Transverse colon (tissue), 4 donors: Measurements from ENCODE around the gene PVALEF. TPM values are rescaled to one million over a fixed set of nuclear protein-coding genes. Genes with fewer than 3 reads are reported as not detected.
A peak's percentile ranks its signal among the peaks of the same experiment; 100 is the strongest.

Source experiments
- DNase-seq: peaks from one replicate; pipeline ENCODE4 v3.0.0-alpha.2; 2019
- H3K27ac ChIP-seq, 4 donors: fragments of 200-600 bp; sonication (generic); 2 replicates each; pipeline ENCODE4 v1.5.1; 2016 to 2018; ENCODE audit warnings: inconsistent platforms in 4 of 4
- H3K27me3 ChIP-seq: fragments of 200-600 bp; sonication (generic); 2 replicates; pipeline ENCODE4 v1.5.1; 2017; ENCODE audit warnings: inconsistent platforms
- H3K36me3 ChIP-seq, 4 donors: fragments of 200-600 bp; sonication (generic); 2 replicates each; pipeline ENCODE4 v1.5.1; 2017 to 2019; ENCODE audit warnings: inconsistent platforms in 4 of 4
- H3K4me1 ChIP-seq, 4 donors: fragments of 200-600 bp; sonication (generic); 2 replicates each; pipeline ENCODE4 v1.5.1; 2017 to 2020; ENCODE audit warnings: inconsistent platforms in 4 of 4
- H3K4me3 ChIP-seq, 4 donors: fragments of 200-600 bp; sonication (generic); 1 replicate in 1 of 4; 2 replicates in 3 of 4; pipeline versions ENCODE4 v1.5.1 to v1.6.1; 2017 to 2019; ENCODE audit warnings: inconsistent platforms in 4 of 4
- H3K9me3 ChIP-seq, 2 donors: fragments of 200-600 bp; sonication (generic); 2 replicates each; pipeline ENCODE4 v1.5.1; 2017 to 2019; ENCODE audit warnings: inconsistent platforms in 2 of 2
- EP300 ChIP-seq: sonication (generic); formaldehyde crosslinking; IDR thresholded peaks from one replicate; pipeline ENCODE4 v1.6.1; 2017; ENCODE audit warnings: antibody characterized with exemption, low read depth
- POLR2A ChIP-seq: fragments of 450-650 bp; IDR thresholded peaks from one replicate; pipeline ENCODE4 v1.6.1; 2016; ENCODE audit warnings: antibody characterized with exemption, mild to moderate bottlenecking, moderate library complexity
- POLR2AphosphoS5 ChIP-seq, 3 donors: sonication (generic); formaldehyde crosslinking; IDR thresholded peaks; one replicate each; pipeline ENCODE4 v1.6.1; 2016; ENCODE audit warnings: antibody characterized with exemption in 3 of 3
- WGBS, 2 donors: methylation state at CpG; one replicate each; pipeline ENCODE4 v1.1.5; 2018; ENCODE audit warnings: low coverage in 1 of 2; 5-methylcytosine and 5-hydroxymethylcytosine counted together
- in situ Hi-C, 4 donors: fragments of 200-750 bp; cut with MboI; loops; one replicate each; pipeline versions ENCODE4 v1.15.0 to v1.15.1; 2017; ENCODE audit warnings: low sequenced_read_pairs in 3 of 4, low pct_ligation_motif_present in 1 of 4, low pct_unique_long_range_greater_than_20kb in 1 of 4
- intact Hi-C: fragments of 100-400 bp; cut with DNase I; formaldehyde crosslinking; loops from one replicate; pipeline ENCODE4 v1.15.1; 2023; ENCODE audit warnings: low total_unique reads
- total RNA-seq, 4 donors: library from RNA; depleted of rRNA; stranded (reverse); fragments of >200 nt; gene quantifications; one replicate each; pipeline ENCODE4 v1.1.0, GENCODE V29; 2016
- TF ChIP-seq, protein P1 (sequence below), 5 experiments: fragments of 200-600 bp in 3 of 5; fragments of 450-650 bp in 2 of 5; sonication (generic) in 3 of 5; IDR thresholded peaks; 1 replicate in 2 of 5; 2 replicates in 3 of 5; pipeline ENCODE4 v1.5.1; 2016 to 2017; ENCODE audit warnings: antibody characterized with exemption in 5 of 5, inconsistent platforms in 3 of 5, mild to moderate bottlenecking in 2 of 5, moderate library complexity in 1 of 5

PVALEF gene
- total RNA-seq, 4 donors from 2014 or later = not detected

DNA sequence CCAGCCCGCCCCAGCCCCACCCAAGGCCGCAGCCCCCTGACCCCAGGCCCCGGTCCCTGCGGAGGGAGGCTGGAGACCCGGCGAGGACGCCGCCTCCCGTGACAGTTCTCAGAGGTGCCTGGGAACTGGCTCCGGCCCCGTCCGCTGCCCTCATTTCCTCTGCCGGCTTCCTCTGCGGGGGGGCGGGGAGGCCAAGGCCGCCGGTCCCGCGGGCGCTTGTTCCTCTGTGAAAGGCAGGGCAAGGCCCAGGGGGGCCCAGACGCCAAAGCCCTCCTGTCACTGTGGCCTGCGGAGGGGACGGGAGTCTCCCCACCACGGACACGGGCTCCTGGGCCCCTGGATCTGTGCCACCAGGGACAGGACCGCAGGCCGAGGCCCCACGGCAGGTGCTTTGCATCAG lies 5.0 kb upstream of the PVALEF start:
- DNase-seq = peak; percentile 41
- peak overlapping the region in 2 of 4 donors; percentile 17 to 41 for H3K4me3 ChIP-seq
- intact Hi-C loops (no loop called here), in situ Hi-C loops (no loop called here)
- H3K27me3 ChIP-seq = peaks cover 29% of the 10 kb centered on the region
- TF ChIP-seq POLR2A (no peak), EP300 (no peak), POLR2AphosphoS5 (IDR thresholded peaks at IDR 0.05) (no peak)
- TF ChIP-seq, protein P1, sequence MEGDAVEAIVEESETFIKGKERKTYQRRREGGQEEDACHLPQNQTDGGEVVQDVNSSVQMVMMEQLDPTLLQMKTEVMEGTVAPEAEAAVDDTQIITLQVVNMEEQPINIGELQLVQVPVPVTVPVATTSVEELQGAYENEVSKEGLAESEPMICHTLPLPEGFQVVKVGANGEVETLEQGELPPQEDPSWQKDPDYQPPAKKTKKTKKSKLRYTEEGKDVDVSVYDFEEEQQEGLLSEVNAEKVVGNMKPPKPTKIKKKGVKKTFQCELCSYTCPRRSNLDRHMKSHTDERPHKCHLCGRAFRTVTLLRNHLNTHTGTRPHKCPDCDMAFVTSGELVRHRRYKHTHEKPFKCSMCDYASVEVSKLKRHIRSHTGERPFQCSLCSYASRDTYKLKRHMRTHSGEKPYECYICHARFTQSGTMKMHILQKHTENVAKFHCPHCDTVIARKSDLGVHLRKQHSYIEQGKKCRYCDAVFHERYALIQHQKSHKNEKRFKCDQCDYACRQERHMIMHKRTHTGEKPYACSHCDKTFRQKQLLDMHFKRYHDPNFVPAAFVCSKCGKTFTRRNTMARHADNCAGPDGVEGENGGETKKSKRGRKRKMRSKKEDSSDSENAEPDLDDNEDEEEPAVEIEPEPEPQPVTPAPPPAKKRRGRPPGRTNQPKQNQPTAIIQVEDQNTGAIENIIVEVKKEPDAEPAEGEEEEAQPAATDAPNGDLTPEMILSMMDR (IDR thresholded peaks at IDR 0.05) = no peak
- H3K9me3 ChIP-seq = no peaks in the 10 kb centered on the region
- peaks cover 0 to under 1% (median 0%) of the 10 kb centered on the region in 4 donors for H3K4me1 ChIP-seq
- H3K27ac ChIP-seq = peak overlapping the region in 2 of 4 donors; percentile 28 to 33
- no peaks in the 10 kb centered on the region for H3K36me3 ChIP-seq
- 60% methylated on average over 3 of the region's 28 CpGs; no CpG with 5 or more reads in 1 of the 2 donors for WGBS, 2 donors

DNA sequence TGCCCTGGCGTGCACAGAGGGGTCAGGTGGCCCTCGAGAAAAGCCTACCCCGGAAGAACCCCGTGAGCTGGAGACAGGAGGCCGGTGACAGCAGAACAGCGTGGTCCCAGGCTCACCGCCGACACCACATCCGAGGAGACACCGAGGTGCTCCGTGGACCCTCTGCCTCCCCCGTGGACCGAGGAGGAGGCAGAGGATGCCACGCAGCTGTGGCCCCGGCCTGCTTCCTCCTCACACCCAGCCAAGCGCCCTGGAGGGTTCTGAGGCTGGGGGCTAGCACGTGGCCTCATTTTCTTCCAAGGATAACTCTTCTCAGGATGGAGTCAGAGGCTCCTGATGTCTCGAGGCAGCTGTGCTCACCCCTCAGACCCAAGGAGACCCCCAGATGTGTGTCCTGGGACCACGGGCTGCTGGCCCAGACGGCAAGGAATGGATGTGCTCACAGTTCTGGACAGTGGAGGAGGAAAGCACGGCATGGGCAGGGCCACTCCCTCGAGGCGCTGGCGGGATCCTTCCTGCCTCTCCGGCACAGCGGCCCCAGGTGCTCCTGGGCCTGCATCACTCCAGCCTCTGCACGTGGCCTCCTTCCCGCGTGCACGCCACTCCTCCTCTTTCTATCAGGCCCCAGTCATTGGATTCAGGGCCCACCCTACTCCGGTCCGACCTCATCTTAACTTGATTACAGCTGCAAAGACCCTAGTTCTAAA lies 4.4 kb upstream of the PVALEF start:
- WGBS, 2 donors = 65% methylated on average over 30 of the region's 32 CpGs; no CpG with 5 or more reads in 1 of the 2 donors
- TF ChIP-seq EP300 (no peak), POLR2A (no peak), POLR2AphosphoS5 (IDR thresholded peaks at IDR 0.05) (no peak)
- TF ChIP-seq, protein P1 (IDR thresholded peaks at IDR 0.05) = no peak
- no peak overlapping the region for H3K4me3 ChIP-seq

DNA sequence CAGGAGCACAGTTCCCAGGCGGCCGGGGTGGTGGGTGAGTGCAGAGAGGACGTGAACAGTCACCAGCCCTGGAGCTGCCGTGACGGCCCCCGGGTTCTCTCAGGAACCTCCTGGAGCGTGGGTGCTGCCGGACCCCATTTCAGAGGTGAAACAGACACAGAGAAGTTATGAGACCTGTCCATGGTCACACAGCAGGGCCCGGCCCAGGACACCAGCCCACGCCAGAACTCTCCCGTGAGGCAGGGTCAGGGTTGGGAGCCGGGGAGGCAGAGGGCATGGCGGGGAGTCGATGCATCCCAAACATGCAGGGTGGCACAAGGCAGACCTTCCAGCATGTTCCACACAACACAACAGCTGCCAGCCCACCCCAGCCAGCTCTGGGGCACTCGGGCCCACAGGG lies 3.8 kb upstream of the PVALEF start:
- Histone ChIP-seq H3K36me3 (no peaks in the 10 kb centered on the region), H3K4me1 (peaks cover 3 to 9% (median 4%) of the 10 kb centered on the region in 4 donors), H3K9me3 (no peaks in the 10 kb centered on the region), H3K4me3 (no peak overlapping the region), H3K27ac (no peak overlapping the region), H3K27me3 (peaks cover 37% of the 10 kb centered on the region)
- 93% methylated on average over 14 of the region's 15 CpGs; no CpG with 5 or more reads in 1 of the 2 donors for WGBS, 2 donors
- TF ChIP-seq, protein P1 (IDR thresholded peaks at IDR 0.05) = no peak
- no peak for TF ChIP-seq POLR2A
- no peak for TF ChIP-seq EP300
- no peak for TF ChIP-seq POLR2AphosphoS5 (IDR thresholded peaks at IDR 0.05)
- in situ Hi-C loops (no loop called here), intact Hi-C loops (no loop called here)
- DNase-seq = no peak

More for the DNA sequence above, 4.4 kb upstream of the PVALEF start:
- Histone ChIP-seq H3K4me1 (peaks cover 3 to 5% (median 4%) of the 10 kb centered on the region in 4 donors), H3K27me3 (peaks cover 35% of the 10 kb centered on the region), H3K36me3 (no peaks in the 10 kb centered on the region), H3K27ac (no peak overlapping the region), H3K9me3 (no peaks in the 10 kb centered on the region)
- intact Hi-C loops = no loop called here
- in situ Hi-C loops = no loop called here
- DNase-seq = no peak

DNA sequence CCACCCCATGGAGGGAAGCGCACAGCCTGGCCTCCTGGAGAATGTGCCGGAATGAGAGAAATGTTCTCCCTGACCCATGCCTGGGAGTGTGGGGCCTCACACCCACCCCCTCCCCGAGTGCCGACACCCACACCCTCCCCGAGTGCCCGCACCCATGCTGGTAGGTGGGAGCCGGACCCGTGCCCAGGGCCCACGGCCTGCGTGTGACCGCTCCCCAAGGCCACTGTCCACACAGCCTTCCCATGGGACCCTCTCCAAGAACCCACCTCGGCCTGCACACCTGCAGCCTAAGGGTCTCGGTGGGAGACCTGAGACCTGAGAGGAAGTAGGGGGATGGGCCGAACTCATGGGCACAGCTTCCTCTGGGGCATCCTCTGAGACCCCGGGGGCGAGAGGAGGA lies 3.3 kb upstream of the PVALEF start:
- H3K4me1 ChIP-seq = peaks cover 3 to 10% (median 4%) of the 10 kb centered on the region in 4 donors
- peaks cover 42% of the 10 kb centered on the region for H3K27me3 ChIP-seq
- no peaks in the 10 kb centered on the region for H3K36me3 ChIP-seq
- no peak overlapping the region for H3K27ac ChIP-seq
- in situ Hi-C loops = no loop called here
- intact Hi-C loops = no loop called here
- WGBS, 2 donors = 78% methylated on average over 8 of the region's 16 CpGs; no CpG with 5 or more reads in 1 of the 2 donors
- no peak overlapping the region for H3K4me3 ChIP-seq
- DNase-seq = no peak
- no peaks in the 10 kb centered on the region for H3K9me3 ChIP-seq
- no peak for TF ChIP-seq EP300
- TF ChIP-seq, protein P1 (IDR thresholded peaks at IDR 0.05) = no peak
- TF ChIP-seq POLR2A = no peak
- TF ChIP-seq POLR2AphosphoS5 (IDR thresholded peaks at IDR 0.05) = no peak
